ENCODE data around the gene BRMS1L.

DNA sequence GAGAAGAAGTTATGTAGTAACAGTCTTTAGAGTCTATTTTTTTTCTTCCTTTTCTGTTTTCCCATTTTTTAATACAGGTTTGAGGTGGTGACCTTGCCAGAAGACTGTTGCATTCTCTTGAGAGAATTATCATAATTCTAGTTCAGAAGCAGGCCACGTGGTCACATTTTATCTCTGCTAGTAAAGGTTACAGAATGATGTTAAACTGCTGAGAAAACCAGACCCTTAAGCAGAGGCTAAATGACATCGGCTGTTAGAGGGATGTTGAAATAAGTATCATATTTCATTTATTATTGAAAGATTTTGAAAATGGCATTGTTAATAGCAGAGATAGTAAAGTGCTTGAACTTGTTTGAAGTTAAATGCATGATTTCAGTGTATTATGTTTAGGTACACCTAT lies 49.2 kb downstream of the BRMS1L start:
- TF ChIP-seq, protein P1, sequence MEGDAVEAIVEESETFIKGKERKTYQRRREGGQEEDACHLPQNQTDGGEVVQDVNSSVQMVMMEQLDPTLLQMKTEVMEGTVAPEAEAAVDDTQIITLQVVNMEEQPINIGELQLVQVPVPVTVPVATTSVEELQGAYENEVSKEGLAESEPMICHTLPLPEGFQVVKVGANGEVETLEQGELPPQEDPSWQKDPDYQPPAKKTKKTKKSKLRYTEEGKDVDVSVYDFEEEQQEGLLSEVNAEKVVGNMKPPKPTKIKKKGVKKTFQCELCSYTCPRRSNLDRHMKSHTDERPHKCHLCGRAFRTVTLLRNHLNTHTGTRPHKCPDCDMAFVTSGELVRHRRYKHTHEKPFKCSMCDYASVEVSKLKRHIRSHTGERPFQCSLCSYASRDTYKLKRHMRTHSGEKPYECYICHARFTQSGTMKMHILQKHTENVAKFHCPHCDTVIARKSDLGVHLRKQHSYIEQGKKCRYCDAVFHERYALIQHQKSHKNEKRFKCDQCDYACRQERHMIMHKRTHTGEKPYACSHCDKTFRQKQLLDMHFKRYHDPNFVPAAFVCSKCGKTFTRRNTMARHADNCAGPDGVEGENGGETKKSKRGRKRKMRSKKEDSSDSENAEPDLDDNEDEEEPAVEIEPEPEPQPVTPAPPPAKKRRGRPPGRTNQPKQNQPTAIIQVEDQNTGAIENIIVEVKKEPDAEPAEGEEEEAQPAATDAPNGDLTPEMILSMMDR (IDR thresholded peaks at IDR 0.05; ENCODE audit: low read length): no peak
- no peak for TF ChIP-seq EZH2 (IDR thresholded peaks at IDR 0.05; ENCODE audit: borderline replicate concordance, low read length)
